SK-N-SH (cell line): Measurements from ENCODE around the gene PLCB1.

ENCODE experiments used
- CTCF ChIP-seq: fragments of 200-600 bp; sonication (generic); IDR thresholded peaks from 2 replicates; pipeline ENCODE4 v1.6.1; 2017; ENCODE audit warnings: antibody characterized with exemption, mild to moderate bottlenecking, moderate library complexity
- IRF3 ChIP-seq: fragments of 150-350 bp; IDR thresholded peaks from 2 replicates; pipeline ENCODE4 v1.6.1; 2016; ENCODE audit warnings: mild to moderate bottlenecking, low read depth, low read length

- TF ChIP-seq CTCF (no peak), IRF3 (no peak)
Observed at GRCh38 chr20:8624046-8624445, 492.0 kb downstream of the PLCB1 start.
